ENCODE data around the gene EPC2.

Gene EPC2, protein sequence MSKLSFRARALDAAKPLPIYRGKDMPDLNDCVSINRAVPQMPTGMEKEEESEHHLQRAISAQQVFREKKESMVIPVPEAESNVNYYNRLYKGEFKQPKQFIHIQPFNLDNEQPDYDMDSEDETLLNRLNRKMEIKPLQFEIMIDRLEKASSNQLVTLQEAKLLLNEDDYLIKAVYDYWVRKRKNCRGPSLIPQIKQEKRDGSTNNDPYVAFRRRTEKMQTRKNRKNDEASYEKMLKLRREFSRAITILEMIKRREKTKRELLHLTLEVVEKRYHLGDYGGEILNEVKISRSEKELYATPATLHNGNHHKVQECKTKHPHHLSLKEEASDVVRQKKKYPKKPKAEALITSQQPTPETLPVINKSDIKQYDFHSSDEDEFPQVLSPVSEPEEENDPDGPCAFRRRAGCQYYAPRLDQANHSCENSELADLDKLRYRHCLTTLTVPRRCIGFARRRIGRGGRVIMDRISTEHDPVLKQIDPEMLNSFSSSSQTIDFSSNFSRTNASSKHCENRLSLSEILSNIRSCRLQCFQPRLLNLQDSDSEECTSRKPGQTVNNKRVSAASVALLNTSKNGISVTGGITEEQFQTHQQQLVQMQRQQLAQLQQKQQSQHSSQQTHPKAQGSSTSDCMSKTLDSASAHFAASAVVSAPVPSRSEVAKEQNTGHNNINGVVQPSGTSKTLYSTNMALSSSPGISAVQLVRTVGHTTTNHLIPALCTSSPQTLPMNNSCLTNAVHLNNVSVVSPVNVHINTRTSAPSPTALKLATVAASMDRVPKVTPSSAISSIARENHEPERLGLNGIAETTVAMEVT

DNA sequence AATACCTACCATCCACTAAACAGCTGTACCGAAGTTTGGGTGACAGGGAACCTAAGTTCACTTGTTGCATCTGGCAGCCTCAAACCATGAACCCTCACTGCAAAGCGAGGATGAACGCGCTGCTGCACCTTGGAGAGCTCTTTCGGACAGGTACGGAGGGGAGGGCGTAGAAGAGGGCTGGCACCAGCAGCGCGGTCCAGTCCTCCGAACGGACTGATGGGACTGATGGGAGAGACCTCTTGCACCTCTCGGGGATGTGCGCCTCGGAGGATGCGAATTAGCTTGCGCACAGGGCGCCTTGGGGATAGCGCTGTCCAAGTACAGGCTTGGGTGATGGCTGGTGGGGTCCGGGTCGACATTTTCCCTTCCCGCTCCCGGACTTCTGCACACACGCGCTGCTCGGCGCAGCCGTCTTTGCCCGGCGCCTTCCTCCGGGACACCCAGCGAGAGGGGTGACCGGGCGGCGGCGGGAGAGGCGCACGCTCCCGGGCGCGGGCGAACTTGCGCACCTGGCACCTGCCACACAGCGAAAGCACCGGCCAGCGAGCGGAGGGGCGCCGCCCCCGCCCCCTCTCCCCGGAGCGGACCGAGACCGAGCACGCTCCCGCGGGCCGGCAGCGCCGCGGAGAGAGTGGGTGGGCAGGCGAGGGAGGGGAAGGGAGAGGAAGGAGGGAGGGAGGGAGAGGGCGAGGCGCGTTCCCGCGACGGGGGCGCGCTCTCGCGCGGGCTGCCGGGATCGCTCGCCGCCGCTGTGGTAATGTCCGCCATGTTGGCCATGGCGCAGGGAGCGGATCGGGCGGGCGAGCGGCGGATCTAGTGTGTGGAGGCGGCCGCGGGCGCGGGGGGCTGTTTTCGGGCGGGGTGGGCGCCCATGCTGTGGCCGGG is at the start of gene EPC2:
Gene EPC2 (plus strand): TSS at position 754 of the 885 bp plus-strand sequence. CDS start 267 bp downstream, outside the sequence.
- DNase-seq (ENCODE audit: low spot score), result peak; percentile 80

DNA sequence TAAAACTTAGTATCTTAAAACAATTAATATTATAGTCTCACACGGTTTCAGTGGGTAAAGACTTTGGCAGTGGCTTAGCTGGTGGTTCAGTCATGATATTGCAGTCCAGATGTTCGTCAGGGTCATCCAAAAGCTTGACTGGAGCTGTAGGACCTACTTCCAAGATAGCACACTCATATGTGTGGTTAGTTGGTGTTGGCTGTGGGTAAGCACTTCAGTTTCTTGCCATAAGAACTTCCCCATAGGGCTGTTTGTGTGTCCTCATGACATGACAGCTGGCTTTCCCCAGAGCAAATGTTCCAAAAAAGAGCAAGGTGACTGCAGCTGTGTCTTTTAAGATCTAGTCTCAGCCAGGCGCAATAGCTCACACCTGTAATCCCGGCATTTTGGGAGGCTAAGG is 48.5 kb upstream of the EPC2 start:
- DNase-seq (ENCODE audit: low spot score), result no peak

DNA sequence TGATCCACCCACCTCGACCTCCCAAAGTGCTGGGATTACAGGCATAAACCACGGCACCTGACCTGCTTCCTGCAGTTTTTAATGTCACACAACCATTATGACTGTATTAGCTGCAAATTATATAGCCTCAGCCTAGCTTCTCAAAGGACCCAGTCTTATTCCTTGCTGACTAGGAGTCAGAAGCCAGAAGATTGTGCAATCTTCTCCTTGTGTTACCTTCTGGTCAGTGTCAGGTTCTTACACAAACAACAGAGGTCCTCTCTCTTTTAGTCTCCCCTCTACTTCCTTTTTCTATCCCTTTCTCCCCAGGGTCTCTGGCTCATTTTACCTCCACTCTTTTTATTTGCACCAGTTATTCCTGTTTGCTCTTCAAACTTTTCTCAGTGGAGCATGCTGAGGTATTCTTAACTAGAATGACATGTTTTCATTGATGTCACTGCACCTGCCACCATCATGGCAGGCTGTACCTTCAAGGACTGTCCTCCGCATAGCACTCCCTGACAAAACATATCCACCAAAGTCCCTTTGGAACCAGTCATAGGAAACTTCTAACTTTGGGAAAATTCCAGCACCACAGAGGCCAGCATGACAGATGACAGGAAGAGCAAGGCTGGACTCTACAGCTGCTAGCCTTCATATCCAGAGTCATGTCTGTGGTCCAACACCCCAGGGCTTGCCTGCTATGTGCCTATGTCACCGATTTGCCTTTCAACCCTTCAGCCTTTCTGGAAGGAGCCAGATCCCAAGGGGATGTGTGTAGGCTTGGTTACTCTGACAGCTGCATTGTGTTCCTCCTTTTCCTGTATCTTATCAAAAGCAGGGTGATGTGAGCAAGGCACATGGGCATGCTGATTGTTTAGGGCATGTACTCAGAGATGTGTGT is 45.2 kb upstream of the EPC2 start:
- DNase-seq (ENCODE audit: low spot score), result no peak

DNA sequence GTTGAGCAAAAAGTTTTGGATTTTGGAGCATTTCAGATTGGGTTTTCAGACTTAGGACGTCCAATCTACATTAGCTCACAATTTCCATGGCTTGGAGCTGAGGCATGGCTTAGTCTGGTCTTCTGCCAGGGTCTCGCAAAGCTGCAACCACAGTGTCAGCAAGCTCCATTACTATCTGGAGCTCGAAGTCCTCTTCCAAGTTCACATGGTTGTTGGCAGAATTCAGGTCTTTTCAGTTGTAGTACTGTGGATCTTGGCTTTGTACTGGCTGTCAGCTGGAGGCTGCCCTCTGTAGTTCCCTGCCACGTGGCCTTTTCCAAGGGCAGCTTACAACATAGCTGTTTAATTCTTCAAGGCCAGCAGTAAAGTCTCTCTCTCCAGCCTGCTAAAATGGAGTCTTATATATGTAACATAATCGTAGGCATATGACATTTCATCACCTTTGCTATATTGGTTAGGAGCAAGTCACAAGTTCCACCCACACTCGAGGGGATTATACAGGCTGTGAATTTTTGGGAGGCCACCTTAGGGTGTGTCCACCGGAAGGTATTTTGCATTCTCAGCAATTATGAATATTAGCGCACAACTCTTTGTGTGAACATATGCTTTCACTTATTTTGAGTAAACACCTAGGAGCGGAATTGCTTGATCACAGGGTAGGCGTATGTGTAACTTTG is 41.5 kb upstream of the EPC2 start:
- DNase-seq (ENCODE audit: low spot score), result no peak

DNA sequence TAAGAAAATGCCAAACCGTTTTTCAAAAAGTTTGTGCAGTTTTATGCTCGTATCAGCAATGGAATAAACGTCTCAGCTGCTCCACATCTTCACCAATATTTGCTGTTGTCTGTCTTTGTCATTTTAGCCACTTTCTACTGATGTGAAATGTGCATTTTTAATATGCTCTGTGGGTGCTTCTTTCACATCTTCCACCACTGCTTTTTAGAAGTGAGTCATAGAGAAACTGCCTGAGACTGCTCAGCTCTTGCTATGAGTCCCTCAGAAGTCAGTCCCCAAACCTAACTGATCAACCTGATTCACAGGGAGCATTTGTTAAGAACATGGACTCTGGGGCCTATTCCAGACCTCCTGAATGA is 41.0 kb upstream of the EPC2 start:
- no peak for DNase-seq (ENCODE audit: low spot score)

DNA sequence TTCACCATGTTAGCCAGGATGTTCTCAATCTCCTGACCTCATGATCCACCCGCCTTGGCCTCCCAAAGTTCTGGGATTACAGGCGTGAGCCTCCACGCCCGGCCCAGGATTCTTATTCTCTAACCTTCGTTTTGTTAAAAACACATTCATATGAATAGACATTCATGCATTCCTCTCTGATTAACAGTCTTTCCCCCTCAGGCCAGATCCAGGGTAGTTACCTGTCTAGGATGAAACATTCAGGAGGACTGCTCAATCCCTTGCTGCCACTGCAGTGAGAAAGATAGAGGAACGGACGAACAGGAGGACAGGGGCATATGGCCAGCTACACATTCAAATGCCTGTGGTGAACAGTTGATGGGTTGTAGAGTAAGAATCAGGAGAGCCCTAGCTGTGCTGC is 39.6 kb upstream of the EPC2 start:
- DNase-seq (ENCODE audit: low spot score), result no peak

DNA sequence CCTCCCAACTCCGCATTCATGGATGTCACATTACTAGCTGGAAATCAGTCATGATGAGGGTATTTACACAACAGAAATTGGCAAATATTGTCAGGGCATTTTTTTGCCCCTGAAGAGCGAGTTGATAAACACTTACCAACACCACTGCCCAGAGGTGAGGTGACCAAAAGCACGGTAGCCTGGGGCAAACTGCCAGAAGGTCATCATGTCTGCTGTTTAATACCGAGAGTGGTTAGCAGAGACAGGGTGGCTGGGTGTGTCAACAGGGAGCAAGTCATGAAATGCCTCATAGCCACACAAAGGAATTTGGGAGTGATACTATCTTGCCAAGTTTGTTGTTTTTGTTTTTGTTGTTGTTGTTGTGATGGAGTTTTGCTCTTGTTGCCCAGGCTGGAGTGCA is 37.0 kb upstream of the EPC2 start:
- no peak for DNase-seq (ENCODE audit: low spot score)

DNA sequence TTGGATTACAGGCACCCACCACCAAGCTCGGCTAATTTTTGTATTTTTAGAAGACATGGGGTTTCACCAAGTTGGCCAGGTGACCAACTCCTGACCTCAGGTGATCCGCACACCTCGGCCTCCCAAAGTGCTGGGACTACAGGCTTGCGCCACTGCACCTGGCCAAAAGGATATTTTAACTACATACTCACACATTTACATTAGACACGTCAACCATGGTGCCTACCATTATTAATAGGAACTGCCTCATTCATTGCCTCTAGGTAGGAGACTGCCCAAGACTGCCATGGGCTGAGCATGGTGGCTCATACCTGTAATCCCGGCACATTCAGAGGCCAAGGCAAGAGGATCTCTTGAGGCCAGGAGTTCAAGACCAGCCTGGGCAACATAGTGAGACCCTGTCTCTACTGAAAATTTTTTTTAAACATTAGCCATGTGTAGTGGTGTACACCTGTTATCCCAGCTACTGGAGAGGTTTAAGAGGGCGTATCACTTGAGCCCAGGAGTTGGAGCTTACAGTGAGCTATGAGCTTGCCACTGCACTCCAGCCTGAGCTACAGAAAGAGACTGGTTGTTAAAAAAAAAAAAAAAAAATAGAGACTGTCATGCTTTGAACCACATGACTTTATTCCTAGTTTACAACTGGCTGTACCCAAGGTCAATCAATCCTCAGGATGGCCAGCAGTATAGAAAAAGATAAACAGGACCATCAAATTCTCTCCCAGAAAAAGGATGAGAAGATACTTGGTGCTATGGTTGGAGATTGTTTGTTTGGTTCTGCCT is 31.1 kb upstream of the EPC2 start:
- no peak for DNase-seq (ENCODE audit: low spot score)

DNA sequence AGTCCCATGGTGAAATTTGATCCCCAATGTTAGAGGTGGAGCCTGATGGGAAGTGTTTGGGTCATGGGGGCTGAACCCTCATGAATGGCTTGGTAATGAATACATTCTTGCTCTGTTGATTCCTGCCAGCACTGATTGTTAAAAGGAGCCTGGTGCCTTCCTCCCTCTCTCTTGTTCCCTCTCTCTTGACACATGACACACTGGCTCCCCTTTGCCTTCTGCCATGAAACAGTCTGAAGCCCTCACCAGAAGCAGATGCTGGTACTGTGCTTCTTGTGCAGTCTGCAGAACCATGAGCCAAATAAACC is 30.6 kb upstream of the EPC2 start:
- DNase-seq (ENCODE audit: low spot score), result no peak

DNA sequence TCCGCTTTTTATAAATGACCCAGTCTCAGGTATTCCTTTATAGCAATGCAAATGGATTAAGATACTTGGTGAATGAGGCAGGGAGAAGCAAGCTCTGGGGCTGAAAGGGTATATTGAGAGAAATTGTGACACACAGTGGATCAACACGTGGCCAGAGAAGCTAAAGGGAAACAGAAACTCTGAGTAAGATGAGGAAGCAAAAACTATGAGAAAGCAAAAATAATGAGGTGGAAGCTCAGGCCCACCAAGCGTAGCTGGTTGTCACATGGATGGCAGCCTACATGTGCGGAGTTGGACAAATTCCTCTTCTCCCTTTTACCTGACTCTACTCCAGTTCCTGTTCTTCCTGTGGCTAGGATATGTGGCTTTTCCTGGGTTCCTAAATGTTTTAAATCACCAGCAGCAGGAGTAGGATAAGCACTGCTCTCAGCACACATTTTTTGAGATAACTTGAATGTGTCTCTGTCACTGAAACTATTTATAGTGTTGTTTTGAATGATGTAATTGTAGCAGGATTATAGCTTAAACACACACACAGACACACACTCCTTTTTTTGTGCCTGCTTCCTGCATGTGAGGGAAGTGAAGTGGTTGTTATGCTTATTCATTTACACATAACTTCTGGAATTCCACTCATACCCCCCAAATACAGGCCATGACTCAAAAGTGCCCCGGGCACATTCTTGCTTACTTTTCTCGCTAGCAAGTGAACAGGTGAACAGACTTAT is 30.1 kb upstream of the EPC2 start:
- peak; percentile 68 for DNase-seq (ENCODE audit: low spot score)

DNA sequence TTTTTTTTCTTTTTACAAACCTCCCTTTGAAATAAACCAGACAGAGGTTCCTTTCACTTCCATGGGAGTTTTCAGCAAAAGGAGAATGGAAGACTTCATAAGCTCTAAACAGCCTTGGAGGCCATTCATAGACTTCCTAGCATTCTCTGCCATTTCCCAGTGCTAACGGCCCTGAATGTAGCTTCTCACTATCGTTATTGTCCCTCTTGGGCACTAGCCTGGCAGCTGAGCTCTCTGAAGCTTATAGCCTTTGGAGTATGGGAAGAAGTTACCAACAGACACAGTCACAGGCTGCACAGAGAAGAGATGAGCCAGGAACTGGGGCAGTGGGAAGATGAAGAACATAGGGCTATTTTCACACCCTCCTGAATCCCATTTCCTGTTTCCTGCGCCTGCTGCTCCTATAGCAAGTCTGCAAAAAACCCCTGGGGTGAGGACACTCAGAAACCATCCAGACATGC is 29.1 kb upstream of the EPC2 start:
- DNase-seq (ENCODE audit: low spot score), result peak; percentile 83

DNA sequence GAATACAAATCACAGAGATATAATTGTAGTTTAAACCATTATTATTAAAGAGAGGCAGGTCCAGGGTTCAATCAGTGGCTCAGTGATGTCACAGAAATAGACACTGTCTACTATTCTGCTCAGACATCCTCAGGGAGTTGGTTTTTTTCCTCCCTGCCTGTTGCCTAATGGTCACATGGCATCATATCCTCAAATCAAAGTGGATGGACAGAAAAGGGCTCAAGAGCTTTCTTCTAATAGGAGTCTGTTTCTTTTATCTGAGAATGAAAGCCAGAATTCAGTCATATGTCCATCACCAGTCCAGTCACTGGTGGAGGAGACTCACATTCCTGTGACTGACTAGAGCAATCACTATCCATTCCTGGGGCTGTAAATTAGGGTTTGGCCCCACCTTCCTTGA is 27.9 kb upstream of the EPC2 start:
- DNase-seq (ENCODE audit: low spot score), result no peak

DNA sequence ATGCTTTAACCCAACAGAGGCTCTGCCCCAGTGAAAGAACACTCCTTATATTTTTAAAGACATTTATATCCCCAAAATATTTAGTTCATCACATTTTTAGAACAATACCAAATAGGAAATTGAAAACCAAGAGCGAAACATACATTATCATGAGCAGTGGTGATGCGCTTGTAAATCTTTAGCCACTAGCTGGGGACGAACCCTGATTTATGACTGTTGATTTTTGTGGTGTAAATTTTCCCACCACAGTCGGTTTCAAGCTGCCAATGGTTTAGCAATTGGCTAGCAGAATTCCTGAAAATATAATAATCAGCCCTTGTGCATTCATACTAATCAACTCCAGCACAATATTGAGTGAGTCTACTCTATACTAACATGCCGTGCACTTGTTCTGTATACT is 27.3 kb upstream of the EPC2 start:
- no peak for DNase-seq (ENCODE audit: low spot score)

DNA sequence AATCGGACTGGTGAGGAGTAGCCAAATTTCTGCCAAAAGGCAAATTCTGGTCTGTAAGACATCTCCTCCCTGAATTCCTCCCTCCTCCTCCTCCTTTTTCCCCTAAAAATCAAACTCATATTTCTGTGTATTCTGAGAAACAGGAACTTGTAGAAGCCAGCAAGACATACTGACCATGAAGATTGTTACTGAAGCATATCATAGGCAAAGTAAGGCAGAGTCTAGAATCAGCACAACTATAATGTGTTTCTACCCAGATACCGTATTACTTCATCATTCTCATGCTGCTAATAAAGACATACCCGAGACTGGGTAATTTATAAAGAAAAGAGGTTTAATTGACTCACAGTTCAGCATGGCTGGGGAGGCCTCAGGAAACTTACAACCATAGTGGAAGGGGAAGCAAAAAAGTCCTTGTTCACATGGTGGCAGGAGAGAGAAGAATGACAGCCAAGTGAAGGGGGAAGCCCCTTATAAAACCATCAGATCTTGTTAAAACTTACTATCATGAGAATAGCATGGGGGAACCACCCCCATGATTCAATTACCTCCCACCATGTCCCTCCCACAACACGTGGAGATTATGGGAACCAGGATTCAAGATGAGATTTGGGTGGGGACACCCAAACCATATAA is 24.9 kb upstream of the EPC2 start:
- no peak for DNase-seq (ENCODE audit: low spot score)

DNA sequence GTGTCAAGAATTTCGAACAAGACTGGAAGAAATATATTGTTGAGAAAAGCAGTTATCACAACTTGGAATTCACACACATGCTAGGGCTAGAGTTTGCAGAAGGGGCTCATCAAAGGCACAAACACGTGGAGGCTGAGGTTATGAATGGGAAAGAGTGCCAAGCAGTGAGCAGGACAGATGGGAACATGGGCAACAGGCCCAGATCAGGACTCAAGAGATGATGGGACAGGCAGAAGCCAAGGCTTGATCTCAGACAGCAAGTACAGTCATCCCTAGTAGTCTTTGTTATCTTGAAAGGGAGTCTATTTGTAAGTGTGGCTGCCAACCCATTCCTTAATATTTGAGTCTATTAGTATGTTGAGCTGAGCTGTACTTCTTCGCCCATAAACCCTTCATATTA is 22.2 kb upstream of the EPC2 start:
- peak; percentile 20 for DNase-seq (ENCODE audit: low spot score)

DNA sequence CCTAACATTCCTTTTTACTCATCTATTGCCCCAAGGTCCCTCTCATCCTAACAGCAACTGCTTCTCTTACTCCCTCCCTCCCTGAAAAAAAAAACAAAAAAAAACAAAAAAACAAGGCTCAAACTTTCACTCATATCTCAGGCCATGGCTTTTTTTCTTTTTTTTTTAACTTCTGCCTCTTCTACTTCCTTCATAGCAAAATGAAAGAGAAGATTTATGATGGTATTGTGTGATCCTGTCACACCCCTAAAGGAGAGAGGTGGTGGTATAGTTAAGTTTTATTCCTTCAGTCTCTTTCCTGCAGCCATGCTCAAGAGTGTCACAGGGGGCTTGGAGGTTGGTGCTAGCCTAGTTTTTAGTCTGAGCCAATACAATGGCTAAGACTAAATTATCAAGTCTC is 21.5 kb upstream of the EPC2 start:
- DNase-seq (ENCODE audit: low spot score), result no peak

DNA sequence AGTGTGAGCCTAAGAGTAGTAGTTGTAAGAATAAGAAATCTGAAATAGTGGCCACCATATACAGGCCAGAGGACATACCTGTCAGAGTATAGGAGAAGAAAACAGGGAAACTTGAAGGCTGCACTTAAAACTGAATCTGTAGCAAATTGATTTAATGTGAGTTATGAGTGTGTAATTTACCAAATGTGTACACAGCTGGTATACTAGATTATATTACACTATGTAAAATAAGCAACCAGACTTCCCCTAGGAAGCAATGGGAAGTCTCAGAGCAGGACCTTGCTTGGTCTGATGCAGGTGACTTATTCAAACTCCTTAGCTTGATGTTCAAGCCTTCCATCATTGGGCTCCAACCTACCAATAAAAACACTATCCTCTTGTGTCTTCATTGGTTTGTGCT is 17.3 kb upstream of the EPC2 start:
- no peak for DNase-seq (ENCODE audit: low spot score)

DNA sequence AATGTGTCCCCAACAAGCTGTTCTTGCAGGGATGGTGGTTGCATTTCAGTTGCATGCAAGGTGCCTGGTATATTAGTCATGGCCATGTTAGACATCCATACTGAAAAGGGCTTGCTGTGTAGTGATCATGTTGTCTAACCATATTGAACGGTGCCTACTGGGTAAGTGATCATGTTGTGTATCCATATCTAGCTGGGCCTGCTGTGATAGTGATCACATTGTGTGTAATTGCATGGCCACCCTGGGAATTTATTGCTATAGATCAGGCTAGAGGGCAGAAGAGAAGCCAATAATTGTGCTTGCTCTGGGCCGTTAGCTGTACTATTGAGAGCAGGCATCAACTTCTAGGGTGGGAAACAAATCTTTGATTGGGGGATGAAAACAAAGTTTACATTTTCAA is 9.8 kb upstream of the EPC2 start:
- no peak for DNase-seq (ENCODE audit: low spot score)

DNA sequence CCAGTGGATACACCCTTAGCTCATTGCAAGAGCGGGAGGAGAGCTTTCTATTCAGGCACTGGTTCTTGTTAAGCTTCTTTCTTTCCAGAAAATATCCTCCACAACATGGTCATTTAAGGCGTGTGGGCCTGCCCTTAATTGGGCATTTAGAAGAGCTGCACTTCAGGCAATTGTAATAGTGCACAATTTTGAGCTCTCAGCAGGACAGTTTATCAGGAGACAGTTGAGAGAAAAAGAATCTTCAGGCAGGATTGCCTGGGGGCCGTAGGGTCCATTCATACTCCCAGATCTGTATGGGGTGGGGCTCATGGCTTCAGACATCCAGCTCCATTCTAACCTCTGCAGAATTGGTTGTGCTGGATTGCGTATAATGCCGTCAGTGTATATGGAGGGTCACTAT is 6.0 kb upstream of the EPC2 start:
- no peak for DNase-seq (ENCODE audit: low spot score)
